IPS-NIHi11 (cell line): ENCODE measurements around the gene MRPL38.

ENCODE experiments used
- DNase-seq: peaks from one replicate; pipeline ENCODE4 v3.0.0; 2012; ENCODE audit warnings: mixed read lengths, low spot score

Gene MRPL38

DNA sequence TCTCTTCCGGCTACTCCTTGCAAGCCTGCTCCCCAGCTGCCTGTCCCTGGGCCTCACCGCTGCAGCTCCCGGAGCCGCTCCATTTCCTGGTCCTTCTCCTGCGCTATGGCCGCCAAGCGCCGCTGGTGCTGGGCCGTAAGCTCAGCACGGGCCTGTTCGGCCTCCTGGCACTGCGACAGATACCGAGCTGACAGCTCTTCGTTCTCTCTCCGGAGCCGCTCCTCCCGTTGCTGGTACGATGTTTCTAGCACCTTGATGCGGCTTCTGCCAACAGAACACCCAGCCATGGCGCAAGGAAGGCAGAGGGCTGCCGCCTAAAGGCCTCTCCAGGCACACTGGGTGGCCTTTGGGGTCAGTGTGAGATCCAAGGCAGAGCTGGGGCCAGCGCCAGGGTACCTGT, 14.9 kb upstream of the MRPL38 start:
- DNase-seq: no peak

DNA sequence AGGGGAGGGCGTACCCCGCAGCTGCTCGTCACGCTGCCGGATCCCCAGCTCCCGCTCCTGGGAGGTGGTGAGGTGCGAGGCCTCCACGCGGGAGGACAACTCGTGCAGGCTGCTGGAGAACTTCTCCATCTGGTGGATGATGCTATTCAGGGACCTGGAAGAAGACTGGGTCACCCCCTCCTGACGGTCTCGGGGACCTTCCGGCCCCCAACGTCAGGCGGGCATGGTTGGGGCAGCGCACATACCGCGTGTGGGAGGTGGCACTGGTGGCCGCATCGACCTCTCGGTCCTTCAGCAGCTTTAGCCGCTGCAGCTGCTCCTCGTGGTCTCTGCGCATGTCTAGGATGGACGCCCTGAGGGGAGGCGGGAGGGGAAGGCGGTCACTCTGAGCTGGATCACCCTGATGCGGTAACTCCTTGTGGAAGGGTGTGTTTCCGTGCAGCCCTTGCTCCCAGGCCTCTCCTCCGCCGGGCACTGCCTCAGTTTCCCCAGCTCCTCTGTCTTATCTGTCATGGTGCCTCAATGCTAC, 13.3 kb upstream of the MRPL38 start:
- DNase-seq: no peak

DNA sequence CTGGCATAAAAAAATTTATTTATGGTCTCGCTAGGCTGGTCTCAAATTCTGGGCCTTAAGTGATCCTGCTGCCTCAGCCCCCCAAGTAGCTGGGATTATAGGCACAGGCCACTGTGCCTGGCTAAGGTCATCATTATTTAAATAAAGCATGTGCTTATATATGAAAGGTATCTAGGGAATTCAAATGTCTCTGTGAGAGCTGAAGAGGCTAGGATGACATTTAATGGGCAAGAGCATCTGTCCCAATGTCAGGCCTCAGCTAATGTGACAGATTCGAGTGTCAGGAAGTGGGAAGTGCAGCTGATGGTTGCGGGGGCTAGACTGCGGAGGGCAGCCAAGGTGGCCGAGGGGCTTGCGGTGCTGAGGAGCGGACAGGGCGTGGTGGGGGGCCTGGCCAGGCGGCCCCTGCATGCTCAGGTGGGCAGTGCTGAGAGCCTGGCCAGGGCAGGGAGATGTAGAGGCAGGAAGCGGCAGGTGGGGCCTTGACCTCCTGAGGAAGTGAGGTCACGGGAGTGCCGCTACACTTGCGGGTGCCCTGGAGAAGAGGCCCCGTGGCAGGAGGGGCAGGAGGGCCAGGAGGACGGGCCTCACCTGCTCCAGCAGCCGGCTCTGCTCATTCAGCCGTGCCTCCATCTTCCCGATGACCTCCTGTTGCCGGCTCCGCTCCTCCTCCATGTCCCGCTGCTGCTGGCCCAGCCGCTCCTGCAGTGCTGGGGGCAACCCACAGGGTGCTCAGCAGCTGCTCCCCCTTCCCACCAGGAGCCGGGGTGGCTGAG, 12.6 kb upstream of the MRPL38 start:
- no peak for DNase-seq

DNA sequence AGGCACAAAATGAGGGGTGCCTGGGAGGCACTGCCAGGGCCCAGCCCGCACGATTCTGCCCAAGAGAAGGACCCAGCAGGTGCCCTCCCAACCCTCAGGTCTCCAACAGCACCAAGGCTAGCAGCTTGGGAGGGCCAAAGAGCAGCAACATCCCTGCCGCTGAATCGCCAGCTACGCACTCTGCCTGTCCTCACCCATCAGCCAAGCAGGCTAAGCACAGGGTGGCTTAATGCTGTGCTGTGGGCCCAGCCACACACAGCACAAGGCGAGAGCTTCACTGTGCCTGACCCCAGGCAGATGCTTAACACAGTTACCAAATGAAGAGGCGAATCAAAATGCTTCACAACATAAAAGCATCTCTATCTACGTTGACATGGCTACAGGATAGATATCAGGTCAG, 10.6 kb upstream of the MRPL38 start:
- DNase-seq: no peak

DNA sequence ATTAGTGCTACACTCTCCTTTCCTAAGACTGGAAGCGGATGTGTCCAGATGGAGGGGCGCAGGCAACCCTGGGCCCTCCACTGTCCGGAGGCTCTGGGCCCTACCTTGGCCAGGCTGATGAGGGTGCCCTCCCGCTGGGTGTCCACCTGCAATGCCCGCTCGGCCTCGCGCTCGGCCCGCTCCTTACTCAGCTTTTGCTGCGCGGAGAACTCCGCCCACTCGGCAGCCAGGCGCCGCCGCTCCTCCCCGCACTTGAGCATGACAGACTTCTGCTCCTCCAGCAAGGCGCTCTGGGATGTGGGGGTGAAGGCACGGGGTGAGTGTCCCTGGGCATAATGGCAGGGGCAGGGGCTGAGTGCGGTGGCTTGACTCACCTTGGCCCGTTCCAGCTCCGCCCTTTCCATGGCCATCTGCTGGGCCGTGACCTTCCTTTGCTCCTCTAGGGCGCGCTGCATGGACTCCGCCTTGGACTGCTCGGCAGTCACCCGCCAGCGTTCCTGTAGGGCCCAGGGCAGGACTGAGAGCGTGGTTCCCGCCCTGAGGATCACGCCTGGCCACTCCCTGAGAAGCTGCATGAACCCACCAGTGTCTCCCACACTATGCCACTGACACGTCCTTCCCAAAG, 10.1 kb upstream of the MRPL38 start:
- DNase-seq: peak; percentile 52

DNA sequence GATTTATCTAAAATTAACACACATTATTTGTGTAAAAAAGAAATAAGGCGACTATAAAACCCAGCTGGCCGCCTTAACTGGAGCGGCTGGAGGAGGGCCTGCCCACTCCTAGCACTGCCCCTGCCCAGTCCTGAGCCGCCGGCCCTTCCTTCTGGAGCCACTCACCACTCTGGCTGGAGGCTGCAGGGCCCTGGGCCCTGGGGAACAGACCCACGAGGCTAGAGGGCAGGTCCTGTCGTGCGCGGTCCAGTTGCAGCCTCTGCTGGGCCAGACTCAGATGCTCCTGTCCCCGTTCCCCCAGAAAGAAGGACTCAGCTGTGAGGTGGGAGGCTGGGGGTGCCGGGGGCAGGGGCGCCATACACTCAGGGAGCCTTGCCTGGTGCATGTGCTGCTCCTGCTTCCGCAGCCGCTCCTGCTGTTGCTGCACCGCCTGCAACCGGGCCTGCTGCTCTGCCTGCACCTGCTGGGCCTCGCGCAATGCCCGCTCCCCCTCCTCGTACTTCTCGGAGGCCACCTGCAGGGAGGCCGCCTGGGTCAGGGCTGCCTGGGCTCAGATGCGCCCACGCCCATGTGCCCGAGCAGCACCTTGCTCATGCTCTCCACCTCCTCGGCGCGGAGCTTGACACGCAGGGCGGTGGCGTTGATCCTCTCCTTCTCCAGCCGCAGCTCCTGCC, 9.0 kb upstream of the MRPL38 start:
- no peak for DNase-seq

DNA sequence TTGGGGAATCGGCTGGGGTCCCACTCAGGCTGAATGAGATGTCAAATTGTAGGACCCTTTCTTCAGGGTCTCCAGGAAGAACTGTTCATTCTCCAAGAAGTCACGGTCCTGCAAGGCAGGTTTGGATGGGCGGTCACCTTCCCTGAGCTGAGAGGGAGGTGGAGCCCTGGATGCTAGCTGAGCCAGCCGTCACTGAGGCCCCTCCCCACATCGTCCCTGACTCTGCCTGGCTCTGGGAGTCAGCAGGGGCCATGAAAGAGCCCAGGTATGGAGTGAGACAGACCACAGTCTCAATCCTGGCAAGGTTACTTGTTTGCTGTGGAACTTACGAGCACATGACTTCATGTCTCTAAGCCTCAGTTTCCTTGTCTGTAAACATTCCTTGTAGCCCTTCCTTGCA, 6.0 kb upstream of the MRPL38 start:
- DNase-seq: no peak

DNA sequence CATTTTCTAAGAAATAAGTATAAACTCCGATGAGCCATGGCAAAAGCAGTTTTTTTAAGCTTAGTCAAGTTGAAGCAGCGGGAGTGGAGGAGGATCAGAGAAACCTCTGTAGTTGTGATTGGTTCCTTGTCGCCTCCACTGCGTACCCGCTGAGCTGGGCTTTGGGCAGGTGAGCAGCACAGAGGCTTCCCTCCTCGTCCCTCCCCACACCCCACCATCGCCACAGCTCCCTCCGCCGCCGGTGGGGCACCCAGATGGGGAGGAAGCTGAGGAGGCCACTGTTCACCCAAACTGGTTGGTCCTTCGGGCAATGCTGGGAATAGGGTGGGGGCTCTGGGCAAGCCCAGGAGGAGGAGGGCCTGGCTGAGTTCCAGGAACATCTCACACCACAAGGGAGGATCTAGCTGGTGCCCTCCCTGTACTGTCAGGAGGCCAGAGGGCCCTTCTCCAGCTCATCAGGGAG, 5.2 kb upstream of the MRPL38 start:
- DNase-seq: no peak

DNA sequence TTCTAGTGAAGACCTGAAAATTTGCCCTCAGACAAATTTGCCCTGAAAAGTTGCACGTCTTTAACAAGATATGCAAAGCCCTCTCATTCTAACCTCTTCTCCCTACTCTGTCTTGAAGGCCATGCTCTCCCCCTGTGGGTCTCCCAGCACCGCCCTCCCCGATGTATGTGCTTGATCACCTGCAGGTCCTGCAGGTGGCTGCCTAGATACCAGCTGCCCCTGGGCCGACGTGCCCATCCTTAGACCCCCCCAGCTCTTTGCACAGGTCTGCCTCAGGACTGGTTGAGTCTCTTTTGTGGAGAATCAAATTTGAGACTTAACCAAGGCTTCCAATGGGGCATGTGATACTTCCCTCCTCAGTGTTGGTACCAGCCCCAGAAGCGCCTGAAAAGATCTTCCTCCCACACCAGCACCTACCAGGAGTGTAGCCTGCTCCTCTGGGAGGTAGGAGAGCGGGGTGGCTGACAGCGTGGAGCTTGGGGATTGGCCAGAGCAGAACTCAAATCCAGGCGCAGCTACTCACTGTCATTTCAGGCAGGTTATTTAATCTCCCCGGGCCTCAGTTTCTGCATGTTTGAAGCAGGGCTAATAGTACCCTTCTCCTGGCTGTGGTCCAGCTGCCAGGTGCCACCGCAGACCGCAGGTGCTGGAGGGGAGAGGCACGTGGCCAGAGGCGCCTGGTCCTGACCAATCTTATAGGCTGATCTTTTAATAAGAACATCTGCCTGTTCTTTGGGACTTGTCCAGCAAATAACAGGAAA, 4.5 kb upstream of the MRPL38 start:
- no peak for DNase-seq

DNA sequence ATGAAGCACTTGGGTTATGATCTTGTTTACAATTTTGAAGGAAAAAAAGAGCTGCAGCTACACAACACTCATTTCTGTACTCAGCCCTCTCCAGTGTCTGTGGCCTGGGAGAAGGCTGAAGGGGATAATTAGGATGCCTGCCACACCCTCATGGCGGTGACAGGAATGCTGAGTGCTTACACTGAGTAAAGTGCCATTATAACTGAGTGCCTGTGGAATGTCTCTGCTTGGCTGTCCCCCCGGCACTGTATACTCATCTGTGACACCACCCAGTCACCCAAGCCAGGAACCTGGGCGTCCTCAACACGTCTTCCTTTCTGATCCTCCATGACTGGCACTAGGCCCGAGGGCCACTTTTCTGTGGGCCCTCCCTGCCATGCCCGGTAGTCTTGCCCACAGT, 3.5 kb upstream of the MRPL38 start:
- DNase-seq: no peak

DNA sequence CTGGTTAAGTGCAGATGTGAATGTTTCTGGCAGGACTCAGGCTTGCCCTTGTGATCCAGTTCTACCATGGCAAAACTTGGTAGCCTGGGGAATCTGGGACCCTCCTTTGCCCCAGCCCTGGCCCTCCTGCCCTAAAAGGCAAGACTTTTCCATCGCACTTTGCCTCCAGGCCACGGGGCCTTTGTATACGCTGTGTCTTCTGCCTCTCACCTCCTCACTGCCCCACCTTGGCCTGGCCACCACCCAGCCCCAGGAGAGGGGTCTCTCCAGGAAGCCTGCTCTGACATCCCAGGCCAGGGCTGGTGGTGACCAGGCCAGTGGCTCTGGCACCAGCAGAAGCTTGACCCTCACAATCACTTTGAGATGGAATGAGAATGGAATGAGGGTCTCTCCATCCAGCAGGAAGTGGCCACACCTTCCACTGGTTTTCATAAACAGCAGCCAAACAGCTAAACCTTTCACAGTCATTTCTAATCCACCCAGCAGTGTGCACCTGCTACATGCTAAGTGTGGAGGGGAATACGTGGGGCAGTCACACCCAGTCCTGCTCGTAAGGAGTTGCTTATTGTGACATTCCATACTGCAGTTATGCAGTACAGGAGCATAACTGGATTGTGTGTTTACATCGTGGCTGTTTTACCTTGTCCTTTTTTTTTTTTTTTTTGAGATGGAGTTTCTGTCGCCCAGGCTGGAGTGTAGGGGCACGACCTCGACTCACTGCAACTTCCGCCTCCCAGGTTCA, 1.6 kb upstream of the MRPL38 start:
- DNase-seq: no peak

DNA sequence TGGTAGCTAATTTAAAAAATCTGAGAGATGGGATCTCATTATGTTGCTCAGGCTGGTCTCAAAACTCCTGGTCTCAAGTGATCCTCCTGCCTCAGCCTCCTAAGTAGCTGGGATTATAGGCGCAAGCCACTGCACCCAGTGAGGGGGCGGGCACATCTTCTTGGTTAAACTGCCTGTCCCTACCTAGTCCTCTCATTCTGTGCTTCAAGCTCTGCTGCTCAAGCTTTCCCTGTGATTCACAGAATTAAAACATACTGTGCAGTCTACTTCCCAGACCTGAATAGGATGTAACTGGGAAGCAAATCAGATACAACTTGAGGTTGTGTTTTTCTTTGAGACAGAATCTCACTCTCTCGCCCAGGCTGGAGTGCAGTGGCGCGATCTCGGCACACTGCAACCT, 2.3 kb downstream of the MRPL38 start:
- DNase-seq: no peak

DNA sequence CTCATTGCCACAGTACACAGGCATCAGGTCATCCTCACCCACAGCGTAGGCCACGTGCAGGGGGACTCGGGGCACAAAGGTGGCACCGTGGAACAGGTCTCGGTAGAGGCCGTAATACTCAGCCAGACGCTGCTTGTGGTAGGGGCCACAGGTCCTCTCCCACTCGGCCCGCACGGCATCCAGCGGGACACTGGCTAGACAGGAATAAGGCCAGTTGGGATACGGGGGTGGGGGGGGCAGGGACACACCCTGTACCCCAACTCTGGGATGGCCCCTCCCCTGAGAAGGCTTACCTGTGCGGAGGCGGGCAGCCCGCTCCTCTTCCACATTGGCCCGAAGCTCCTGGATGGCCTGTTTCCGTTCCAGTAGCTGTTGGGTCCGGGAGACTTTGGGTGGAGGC, 3.0 kb downstream of the MRPL38 start:
- no peak for DNase-seq

DNA sequence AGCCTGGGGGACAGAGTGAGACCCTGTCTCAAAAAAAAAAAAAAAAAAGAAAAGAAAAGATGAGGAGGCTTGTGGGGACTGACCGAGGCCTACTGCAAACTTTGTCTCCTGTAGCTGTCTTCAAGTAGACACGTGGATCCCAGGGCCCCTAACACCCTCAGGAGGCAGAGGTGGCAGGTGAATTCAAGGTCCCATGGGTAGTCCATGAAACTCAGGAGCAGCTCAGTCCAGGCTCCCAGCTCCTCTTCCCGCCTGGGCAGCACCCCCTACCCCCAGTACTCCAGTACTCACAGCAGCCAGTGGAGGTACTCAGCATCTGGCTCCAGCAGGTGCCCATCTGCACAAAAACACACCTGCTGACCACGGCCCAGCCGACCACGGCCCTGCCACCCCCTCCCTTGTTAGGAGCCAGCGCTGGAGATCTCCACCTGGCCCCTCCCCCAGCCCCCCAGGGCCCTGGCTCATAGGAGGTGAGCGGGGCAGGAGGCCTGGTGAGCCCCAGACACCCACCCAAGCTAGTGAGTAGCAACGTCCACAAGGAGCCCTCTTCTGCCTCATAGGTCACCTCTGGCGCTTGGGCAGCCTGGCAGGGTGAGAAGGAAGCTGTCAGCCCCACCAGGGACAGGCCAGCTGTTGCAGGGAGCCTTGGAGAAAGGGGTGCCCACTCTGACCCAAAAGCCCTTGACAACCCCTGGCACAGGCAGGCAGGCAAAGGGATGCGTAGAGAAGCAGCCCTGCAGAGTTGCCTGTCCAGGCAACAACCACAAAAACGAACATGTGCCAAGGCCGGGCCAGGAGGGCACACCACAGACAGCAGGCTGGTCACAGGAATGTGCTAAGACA, 3.8 kb downstream of the MRPL38 start:
- DNase-seq: no peak

DNA sequence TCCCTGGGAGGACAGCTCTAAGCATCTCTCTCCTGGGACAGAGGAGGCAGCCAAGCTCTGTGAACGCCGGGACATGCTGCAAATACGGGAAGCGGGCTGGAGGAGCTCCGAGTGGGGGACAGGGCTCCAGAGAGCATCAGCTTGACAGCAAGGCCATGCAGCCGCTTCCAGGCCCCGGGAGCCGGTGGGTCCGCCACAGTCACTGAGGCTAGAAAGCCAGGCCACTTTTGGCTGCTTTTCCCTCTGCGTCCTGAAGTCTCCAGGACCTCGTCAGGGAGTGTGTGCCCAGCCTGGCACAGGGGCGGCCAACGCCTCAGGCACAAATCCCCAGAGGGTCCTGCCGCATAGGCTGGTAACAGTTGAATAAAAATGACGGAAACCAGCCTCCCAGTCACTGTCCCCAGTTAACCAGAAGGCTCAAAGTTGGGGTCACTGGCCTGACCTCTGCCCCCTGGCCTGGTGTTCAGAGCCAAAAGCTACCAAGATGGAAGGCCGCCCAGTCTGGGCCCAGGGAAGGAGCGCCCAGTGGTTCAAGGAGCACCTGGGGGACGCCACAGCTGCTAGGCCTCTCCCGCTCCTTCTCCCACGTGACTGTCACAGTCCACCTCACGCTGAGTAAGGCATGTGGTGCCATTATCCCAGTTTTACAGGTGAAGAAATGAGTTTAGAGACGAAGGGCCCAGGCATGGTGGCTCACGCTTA, 4.8 kb downstream of the MRPL38 start:
- no peak for DNase-seq

DNA sequence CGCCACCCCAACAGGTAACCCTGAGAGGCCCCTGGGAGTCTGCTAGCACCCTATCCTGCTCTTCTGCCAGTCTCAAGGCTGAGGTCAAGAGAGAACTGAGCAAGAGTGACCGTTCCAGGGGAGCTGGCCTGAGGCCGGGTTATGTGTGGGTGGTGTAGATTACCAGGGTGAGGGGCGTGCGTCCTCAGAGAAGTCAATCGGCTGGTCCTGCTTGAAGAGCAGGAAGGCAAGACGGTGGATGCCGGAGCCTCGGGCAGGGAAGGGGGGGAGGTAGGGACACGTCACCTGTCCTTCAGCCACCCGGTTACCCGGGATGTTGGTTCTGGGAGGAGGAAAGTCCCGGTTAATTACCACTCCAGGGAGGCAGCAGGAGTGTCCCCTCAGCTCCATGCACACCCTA, 5.3 kb downstream of the MRPL38 start:
- no peak for DNase-seq

DNA sequence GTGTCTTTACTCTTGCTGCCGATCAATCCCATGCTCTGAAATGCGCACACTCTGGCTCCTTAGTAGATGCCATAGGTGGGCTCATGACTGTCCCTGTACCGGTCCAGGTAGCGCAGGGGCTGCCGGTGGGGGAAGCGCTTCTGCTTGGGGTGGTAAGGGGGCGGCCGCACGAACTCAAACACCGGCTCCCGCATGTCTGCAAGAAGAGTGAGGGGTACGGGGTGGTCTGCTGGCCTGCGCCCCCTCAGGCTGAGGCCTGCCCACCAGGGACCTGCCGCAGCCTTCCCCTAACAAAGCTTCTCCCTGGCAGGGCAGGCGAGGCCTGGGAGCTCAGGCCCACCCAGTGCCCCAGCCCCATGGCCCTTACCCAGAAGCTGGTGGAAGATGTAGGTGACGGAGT, 5.9 kb downstream of the MRPL38 start:
- DNase-seq: no peak

DNA sequence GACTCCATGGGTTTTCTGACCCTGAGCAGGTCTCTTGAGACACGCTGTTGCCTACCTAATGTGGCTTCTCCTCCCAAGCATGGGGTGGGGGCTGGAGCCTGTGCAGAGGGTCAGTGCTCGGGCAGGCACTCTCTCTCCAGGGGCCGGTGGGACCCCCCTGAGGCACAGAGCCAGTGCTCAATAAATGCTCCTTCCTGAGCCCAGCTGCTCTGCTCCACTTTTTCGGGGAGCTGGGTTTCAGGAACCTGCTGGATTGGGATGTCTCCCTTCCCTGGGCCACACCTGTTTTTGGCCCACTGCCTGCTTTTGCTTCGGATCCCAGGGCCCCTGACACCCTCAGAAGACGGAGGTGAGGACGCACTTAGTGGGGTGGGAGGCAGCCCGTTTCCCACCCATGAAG, 6.6 kb downstream of the MRPL38 start:
- no peak for DNase-seq

DNA sequence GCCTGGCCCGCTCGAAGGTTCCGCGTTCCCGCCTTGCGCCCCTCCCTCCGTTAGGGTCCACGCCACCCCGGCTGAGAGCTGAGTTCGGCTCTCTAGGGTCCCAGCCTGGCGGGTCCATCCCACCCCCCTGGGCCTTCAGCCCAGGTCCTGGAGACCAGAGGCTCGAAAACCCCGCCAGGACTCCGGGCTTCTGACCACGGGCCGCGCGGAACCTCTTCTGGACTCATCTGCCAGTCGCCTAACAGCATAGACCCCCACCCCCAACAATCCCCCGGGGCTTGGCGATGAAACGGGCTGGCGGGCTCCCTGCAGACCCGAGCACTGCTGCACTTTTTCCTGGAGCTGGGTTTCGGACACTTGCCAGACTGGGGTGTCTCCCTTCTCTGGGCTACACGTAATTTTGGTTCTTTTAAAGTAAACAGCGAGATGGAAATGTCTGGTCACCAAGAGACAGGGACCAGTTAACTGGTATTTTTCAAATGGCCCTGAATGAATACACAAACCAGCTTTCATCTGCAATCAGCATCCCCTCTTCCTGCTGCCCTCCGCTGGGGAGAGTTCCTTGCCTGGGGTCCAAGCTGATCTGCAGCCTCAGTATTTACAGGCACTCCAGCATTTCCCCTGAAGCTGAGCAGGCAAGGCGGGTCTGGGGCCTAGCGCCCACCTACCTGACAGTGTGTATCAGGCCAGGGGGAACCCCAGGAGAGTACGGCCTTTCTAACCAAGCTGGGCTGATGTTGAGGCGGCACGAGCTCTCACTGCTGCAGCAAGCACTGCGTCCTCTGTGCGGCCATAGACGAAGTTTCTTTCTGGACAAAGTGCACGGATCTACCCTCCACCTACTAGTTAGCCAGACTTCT, 7.3 kb downstream of the MRPL38 start:
- DNase-seq: no peak
